IPS-NIHi7 (cell line): ENCODE results near the gene CMSS1.
"Not testable (repeated sequence)": the region's sequence is repeated elsewhere in the genome, so short reads cannot be mapped to it uniquely, and the experiment has no call there.

Source experiments
- DNase-seq: peaks from one replicate; pipeline ENCODE4 v3.0.0; 2012; ENCODE audit warnings: mixed read lengths; ENCODE audit errors: extremely low spot score

The CMSS1 gene

DNA sequence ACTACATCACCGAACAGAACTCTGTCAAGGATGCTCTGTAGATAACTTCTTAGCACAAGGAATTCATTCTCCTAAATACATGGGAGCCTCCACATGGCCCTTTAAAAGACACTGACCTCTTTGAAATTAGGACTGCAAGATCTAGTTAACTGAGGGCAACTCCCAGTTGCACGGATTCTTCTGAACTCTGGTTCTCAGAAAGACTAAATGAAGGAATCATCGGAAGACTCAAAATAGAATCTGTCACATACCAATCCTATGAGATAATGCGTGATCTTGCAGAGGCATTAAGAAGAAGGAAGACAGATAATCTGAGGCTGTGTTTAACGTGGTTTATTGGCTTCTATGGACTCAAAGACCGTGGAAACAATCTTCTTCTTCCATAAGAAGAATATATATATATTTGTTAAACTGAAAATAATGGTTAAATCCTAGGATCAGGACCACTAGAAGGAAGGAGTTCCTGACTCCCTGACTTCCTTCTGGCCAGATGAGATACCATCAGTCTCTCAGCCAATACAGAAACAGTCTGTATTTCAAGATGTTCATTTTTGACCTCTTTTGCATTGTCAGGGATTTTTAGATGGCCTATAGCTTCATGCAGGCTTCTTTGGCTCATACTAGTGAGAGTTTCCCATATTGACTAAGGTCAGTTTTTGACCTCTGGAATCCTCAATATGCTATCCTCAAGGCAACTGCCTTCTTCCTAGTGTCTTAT is 409.2 kb downstream of the CMSS1 start:
- DNase-seq, result no peak

DNA sequence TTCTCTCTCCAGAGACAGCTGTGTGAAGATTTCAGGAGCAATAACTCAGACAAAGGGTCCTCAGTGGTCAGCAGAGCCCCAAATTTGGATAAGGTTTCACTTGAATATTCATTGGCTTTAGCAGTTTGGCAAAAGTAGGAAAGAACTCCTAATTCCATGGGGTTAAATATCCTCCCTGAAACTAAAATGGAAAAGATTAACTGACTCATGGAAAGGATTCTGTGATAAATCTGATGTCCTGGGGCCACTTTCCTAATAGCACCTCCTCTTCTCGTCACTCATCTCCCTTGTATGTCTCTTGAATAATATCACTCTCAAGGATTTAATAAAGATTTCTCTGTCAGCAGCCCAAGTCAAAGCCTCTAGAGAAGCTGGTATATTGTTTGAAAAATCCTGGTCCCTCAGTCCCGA is 409.9 kb downstream of the CMSS1 start:
- no peak for DNase-seq

GRCh38 chr3:100228247-100228646 is 410.6 kb downstream of the CMSS1 start:
- DNase-seq, result no peak

GRCh38 chr3:100229188-100229587 is 411.5 kb downstream of the CMSS1 start:
- not testable (repeated sequence) for DNase-seq

- no peak for DNase-seq
Observed at GRCh38 chr3:100230710-100231109, 413.0 kb downstream of the CMSS1 start.
